ENCODE results near the gene TMEM30B. TPM values are rescaled to one million over a fixed set of nuclear protein-coding genes. Genes with fewer than 3 reads are reported as not detected.

TMEM30B gene
- total and polyA plus RNA-seq, 12 donors, result 0.15 to 1.9 (median 0.60) TPM

- peak in 8 of 9 donors; percentile 22 to 65 (median 52) for TF ChIP-seq CTCF (IDR thresholded peaks at IDR 0.05)
- DNase-seq, result peak; percentile 54 to 66
- 1 to 2% methylated on average over 66 to 81 of the region's 81 CpGs for WGBS, 2 donors
These were observed 482 bp downstream of the TMEM30B start for GRCh38 chr14:61280526-61281185.

GRCh38 chr14:61280092-61280525 is 1.0 kb downstream of the TMEM30B start:
- intact Hi-C loops (cut with DNase I), result no loop called here

More at GRCh38 chr14:61280526-61281185, 482 bp downstream of the TMEM30B start:
- intact Hi-C loops (cut with DNase I), result no loop called here
- Histone ChIP-seq H3K4me1 (peaks cover 0 to 19% (median 12%) of the 10 kb centered on the region in 9 donors), H3K27ac (peak overlapping the region in 9 of 10 donors; percentile 13 to 87 (median 77)), H3K36me3 (no peaks in the 10 kb centered on the region), H3K4me3 (peak overlapping the region; percentile 14 to 64 (median 56)), H3K27me3 (peaks cover 0 to 66% (median 28%) of the 10 kb centered on the region in 7 donors), H3K9me3 (no peaks in the 10 kb centered on the region)
- peak; percentile 78 to 91 (median 82) for ATAC-seq

GRCh38 chr14:61279082-61279481 is 2.1 kb downstream of the TMEM30B start:
- peaks cover 0 to 19% (median 11%) of the 10 kb centered on the region in 9 donors for H3K4me1 ChIP-seq
- intact Hi-C loops (cut with DNase I), result loop anchor here in 3 of 10 donors (10.0 kb wide), 1 partner anchor 556 kb away; no protein-coding TSS in a partner anchor
- no peak for ATAC-seq
- 85 to 89% methylated on average over 5 of the region's 5 CpGs for WGBS, 2 donors
- H3K36me3 ChIP-seq, result no peaks in the 10 kb centered on the region
- H3K4me3 ChIP-seq, result peak overlapping the region in 1 of 10 donors; percentile 60
- H3K27ac ChIP-seq, result no peak overlapping the region
- H3K9me3 ChIP-seq, result no peaks in the 10 kb centered on the region
- DNase-seq, result no peak
- peaks cover 0 to 68% (median 28%) of the 10 kb centered on the region in 7 donors for H3K27me3 ChIP-seq
- no peak for TF ChIP-seq CTCF (IDR thresholded peaks at IDR 0.05)

More at GRCh38 chr14:61280092-61280525, 1.0 kb downstream of the TMEM30B start:
- peak overlapping the region in 8 of 10 donors; percentile 45 to 87 (median 78) for H3K27ac ChIP-seq
- H3K36me3 ChIP-seq, result no peaks in the 10 kb centered on the region
- H3K4me3 ChIP-seq, result peak overlapping the region; percentile 14 to 64 (median 56)
- no peak for DNase-seq
- H3K9me3 ChIP-seq, result no peaks in the 10 kb centered on the region
- TF ChIP-seq CTCF (IDR thresholded peaks at IDR 0.05), result no peak
- H3K27me3 ChIP-seq, result peaks cover 0 to 66% (median 28%) of the 10 kb centered on the region in 7 donors
- peaks cover 0 to 19% (median 11%) of the 10 kb centered on the region in 9 donors for H3K4me1 ChIP-seq
- 6 to 7% methylated on average over 45 to 47 of the region's 47 CpGs for WGBS, 2 donors
- peak in 7 of 8 donors; percentile 12 to 68 (median 24) for ATAC-seq

GRCh38 chr14:61277784-61278183 is 3.4 kb downstream of the TMEM30B start:
- peaks cover 0 to 19% (median 11%) of the 10 kb centered on the region in 9 donors for H3K4me1 ChIP-seq
- H3K4me3 ChIP-seq, result no peak overlapping the region
- intact Hi-C loops (cut with DNase I), result loop anchor here in 3 of 10 donors (10.0 kb wide), 1 partner anchor 557 kb away; no protein-coding TSS in a partner anchor
- H3K36me3 ChIP-seq, result no peaks in the 10 kb centered on the region
- ATAC-seq (no peak), DNase-seq (no peak)
- H3K27ac ChIP-seq, result no peak overlapping the region
- WGBS, 2 donors, result 87% methylated on average over 4 of the region's 4 CpGs
- H3K9me3 ChIP-seq, result no peaks in the 10 kb centered on the region
- peaks cover 0 to 67% (median 28%) of the 10 kb centered on the region in 7 donors for H3K27me3 ChIP-seq
- TF ChIP-seq CTCF (IDR thresholded peaks at IDR 0.05), result no peak
